DND-41 (cell line): ENCODE data around the gene OR56A5.

ENCODE experiments used
- CTCF ChIP-seq: IDR thresholded peaks from 2 replicates; pipeline ENCODE4 v1.5.1; 2012; ENCODE audit warnings: borderline replicate concordance, low read length, moderate library complexity, mild to moderate bottlenecking; ENCODE audit not compliant: poor library complexity, severe bottlenecking; ENCODE audit errors: extremely low read depth
- EZH2 ChIP-seq: IDR thresholded peaks from 3 replicates; pipeline ENCODE4 v1.6.1; 2012; ENCODE audit warnings: borderline replicate concordance, low read depth, mild to moderate bottlenecking, moderate library complexity, low read length, inconsistent platforms; ENCODE audit not compliant: severe bottlenecking

GRCh38 chr11:5922749-5923426, 45.4 kb downstream of the OR56A5 start:
- TF ChIP-seq CTCF (no peak), EZH2 (no peak)
